ENCODE measurements around the gene UBA6. TPM values are rescaled to one million over a fixed set of nuclear protein-coding genes. Genes with fewer than 3 reads are reported as not detected.

UBA6 gene
- total RNA-seq, 1 experiment from 2014 or later = 81.5 TPM

- Mint-ChIP-seq H3K36me3 (peaks cover 78% of the 10 kb centered on the region), H3K9me3 (peaks cover 18% of the 10 kb centered on the region), H3K27me3 (ENCODE audit: low read depth) (no peaks in the 10 kb centered on the region), H3K27ac (no peak overlapping the region), H3K4me1 (no peaks in the 10 kb centered on the region), H3K4me3 (no peak overlapping the region)
- POLR2A ChIA-PET = no interaction called here
- TF ChIP-seq ZNF263 (CRISPR knock-in tag; IDR thresholded peaks at IDR 0.05; ENCODE audit: low read depth) = no peak
- no peak for TF ChIP-seq ZNF396 (CRISPR knock-in tag; IDR thresholded peaks at IDR 0.05; ENCODE audit: borderline replicate concordance)
- TF ChIP-seq, protein P1, sequence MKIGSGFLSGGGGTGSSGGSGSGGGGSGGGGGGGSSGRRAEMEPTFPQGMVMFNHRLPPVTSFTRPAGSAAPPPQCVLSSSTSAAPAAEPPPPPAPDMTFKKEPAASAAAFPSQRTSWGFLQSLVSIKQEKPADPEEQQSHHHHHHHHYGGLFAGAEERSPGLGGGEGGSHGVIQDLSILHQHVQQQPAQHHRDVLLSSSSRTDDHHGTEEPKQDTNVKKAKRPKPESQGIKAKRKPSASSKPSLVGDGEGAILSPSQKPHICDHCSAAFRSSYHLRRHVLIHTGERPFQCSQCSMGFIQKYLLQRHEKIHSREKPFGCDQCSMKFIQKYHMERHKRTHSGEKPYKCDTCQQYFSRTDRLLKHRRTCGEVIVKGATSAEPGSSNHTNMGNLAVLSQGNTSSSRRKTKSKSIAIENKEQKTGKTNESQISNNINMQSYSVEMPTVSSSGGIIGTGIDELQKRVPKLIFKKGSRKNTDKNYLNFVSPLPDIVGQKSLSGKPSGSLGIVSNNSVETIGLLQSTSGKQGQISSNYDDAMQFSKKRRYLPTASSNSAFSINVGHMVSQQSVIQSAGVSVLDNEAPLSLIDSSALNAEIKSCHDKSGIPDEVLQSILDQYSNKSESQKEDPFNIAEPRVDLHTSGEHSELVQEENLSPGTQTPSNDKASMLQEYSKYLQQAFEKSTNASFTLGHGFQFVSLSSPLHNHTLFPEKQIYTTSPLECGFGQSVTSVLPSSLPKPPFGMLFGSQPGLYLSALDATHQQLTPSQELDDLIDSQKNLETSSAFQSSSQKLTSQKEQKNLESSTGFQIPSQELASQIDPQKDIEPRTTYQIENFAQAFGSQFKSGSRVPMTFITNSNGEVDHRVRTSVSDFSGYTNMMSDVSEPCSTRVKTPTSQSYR (CRISPR knock-in tag; IDR thresholded peaks at IDR 0.05) = no peak
- TF ChIP-seq ZNF423 (CRISPR knock-in tag; IDR thresholded peaks at IDR 0.05) = no peak
- TF ChIP-seq, protein P2, sequence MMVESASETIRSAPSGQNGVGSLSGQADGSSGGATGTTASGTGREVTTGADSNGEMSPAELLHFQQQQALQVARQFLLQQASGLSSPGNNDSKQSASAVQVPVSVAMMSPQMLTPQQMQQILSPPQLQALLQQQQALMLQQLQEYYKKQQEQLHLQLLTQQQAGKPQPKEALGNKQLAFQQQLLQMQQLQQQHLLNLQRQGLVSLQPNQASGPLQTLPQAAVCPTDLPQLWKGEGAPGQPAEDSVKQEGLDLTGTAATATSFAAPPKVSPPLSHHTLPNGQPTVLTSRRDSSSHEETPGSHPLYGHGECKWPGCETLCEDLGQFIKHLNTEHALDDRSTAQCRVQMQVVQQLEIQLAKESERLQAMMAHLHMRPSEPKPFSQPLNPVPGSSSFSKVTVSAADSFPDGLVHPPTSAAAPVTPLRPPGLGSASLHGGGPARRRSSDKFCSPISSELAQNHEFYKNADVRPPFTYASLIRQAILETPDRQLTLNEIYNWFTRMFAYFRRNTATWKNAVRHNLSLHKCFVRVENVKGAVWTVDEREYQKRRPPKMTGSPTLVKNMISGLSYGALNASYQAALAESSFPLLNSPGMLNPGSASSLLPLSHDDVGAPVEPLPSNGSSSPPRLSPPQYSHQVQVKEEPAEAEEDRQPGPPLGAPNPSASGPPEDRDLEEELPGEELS (CRISPR knock-in tag; IDR thresholded peaks at IDR 0.05) = no peak
- TF ChIP-seq E2F5 (CRISPR knock-in tag; IDR thresholded peaks at IDR 0.05) = no peak
- no peak for TF ChIP-seq ATF1 (CRISPR knock-in tag; IDR thresholded peaks at IDR 0.05)
- no peak for TF ChIP-seq ZNF317 (CRISPR knock-in tag; IDR thresholded peaks at IDR 0.05; ENCODE audit: borderline replicate concordance, low read depth)
- TF ChIP-seq, protein P3, sequence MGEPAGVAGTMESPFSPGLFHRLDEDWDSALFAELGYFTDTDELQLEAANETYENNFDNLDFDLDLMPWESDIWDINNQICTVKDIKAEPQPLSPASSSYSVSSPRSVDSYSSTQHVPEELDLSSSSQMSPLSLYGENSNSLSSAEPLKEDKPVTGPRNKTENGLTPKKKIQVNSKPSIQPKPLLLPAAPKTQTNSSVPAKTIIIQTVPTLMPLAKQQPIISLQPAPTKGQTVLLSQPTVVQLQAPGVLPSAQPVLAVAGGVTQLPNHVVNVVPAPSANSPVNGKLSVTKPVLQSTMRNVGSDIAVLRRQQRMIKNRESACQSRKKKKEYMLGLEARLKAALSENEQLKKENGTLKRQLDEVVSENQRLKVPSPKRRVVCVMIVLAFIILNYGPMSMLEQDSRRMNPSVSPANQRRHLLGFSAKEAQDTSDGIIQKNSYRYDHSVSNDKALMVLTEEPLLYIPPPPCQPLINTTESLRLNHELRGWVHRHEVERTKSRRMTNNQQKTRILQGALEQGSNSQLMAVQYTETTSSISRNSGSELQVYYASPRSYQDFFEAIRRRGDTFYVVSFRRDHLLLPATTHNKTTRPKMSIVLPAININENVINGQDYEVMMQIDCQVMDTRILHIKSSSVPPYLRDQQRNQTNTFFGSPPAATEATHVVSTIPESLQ (CRISPR knock-in tag; IDR thresholded peaks at IDR 0.05) = no peak
- TF ChIP-seq, protein P4, sequence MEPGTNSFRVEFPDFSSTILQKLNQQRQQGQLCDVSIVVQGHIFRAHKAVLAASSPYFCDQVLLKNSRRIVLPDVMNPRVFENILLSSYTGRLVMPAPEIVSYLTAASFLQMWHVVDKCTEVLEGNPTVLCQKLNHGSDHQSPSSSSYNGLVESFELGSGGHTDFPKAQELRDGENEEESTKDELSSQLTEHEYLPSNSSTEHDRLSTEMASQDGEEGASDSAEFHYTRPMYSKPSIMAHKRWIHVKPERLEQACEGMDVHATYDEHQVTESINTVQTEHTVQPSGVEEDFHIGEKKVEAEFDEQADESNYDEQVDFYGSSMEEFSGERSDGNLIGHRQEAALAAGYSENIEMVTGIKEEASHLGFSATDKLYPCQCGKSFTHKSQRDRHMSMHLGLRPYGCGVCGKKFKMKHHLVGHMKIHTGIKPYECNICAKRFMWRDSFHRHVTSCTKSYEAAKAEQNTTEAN (CRISPR knock-in tag; IDR thresholded peaks at IDR 0.05) = no peak
- TF ChIP-seq ZSCAN18 (CRISPR knock-in tag; IDR thresholded peaks at IDR 0.05) = no peak
- no peak for TF ChIP-seq OVOL2 (CRISPR knock-in tag; IDR thresholded peaks at IDR 0.05; ENCODE audit: borderline replicate concordance)
- no peak for TF ChIP-seq TCF7 (CRISPR knock-in tag; IDR thresholded peaks at IDR 0.05; ENCODE audit: low read depth)
- TF ChIP-seq, protein P5, sequence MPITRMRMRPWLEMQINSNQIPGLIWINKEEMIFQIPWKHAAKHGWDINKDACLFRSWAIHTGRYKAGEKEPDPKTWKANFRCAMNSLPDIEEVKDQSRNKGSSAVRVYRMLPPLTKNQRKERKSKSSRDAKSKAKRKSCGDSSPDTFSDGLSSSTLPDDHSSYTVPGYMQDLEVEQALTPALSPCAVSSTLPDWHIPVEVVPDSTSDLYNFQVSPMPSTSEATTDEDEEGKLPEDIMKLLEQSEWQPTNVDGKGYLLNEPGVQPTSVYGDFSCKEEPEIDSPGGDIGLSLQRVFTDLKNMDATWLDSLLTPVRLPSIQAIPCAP (CRISPR knock-in tag; IDR thresholded peaks at IDR 0.05) = no peak
- TF ChIP-seq MAX (CRISPR knock-in tag; IDR thresholded peaks at IDR 0.05) = no peak
- TF ChIP-seq, protein P6, sequence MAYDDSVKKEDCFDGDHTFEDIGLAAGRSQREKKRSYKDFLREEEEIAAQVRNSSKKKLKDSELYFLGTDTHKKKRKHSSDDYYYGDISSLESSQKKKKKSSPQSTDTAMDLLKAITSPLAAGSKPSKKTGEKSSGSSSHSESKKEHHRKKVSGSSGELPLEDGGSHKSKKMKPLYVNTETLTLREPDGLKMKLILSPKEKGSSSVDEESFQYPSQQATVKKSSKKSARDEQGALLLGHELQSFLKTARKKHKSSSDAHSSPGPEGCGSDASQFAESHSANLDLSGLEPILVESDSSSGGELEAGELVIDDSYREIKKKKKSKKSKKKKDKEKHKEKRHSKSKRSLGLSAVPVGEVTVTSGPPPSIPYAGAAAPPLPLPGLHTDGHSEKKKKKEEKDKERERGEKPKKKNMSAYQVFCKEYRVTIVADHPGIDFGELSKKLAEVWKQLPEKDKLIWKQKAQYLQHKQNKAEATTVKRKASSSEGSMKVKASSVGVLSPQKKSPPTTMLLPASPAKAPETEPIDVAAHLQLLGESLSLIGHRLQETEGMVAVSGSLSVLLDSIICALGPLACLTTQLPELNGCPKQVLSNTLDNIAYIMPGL (CRISPR knock-in tag; IDR thresholded peaks at IDR 0.05) = no peak
- TF ChIP-seq CDX4 (CRISPR knock-in tag; IDR thresholded peaks at IDR 0.05; ENCODE audit: borderline replicate concordance) = no peak
- no peak for TF ChIP-seq GRHL2 (CRISPR knock-in tag; IDR thresholded peaks at IDR 0.05; ENCODE audit: insufficient replicate concordance, severe bottlenecking)
- CTCF ChIA-PET = no interaction called here
- ATAC-seq (no peak), DNase-seq (ENCODE audit: low spot score) (no peak)
Measured at GRCh38 chr4:67635331-67635730, 65.6 kb downstream of the UBA6 start.
